Endodermal cell (in vitro differentiated cells): ENCODE measurements around the gene KIAA1671. TPM values are rescaled to one million over a fixed set of nuclear protein-coding genes. Genes with fewer than 3 reads are reported as not detected.
"Not testable (repeated sequence)": the region's sequence is repeated elsewhere in the genome, so short reads cannot be mapped to it uniquely, and the experiment has no call there.

ENCODE experiments used
- DNase-seq: peaks from one replicate; pipeline ENCODE4 v3.0.0-alpha.2; 2017
- H3K27ac ChIP-seq: 2 replicates; pipeline ENCODE4 v1.5.1; 2013; ENCODE audit warnings: mild to moderate bottlenecking, low read depth, low read length, moderate library complexity
- H3K27me3 ChIP-seq: 2 replicates; pipeline ENCODE4 v1.6.1; 2013; ENCODE audit warnings: mild to moderate bottlenecking, low read length, moderate library complexity; ENCODE audit not compliant: insufficient read depth, control insufficient read depth, poor library complexity, severe bottlenecking
- H3K36me3 ChIP-seq: 2 replicates; pipeline ENCODE4 v1.7.0; 2013; ENCODE audit warnings: mild to moderate bottlenecking, low read length, moderate library complexity; ENCODE audit not compliant: control insufficient read depth, insufficient read depth
- H3K4me1 ChIP-seq: one replicate; pipeline ENCODE4 v1.7.0; 2013; ENCODE audit warnings: low read length; ENCODE audit not compliant: control insufficient read depth, insufficient read depth
- H3K4me3 ChIP-seq: 2 replicates; pipeline ENCODE4 v1.5.1; 2013; ENCODE audit warnings: mild to moderate bottlenecking, low read length, moderate library complexity
- H3K9ac ChIP-seq: 2 replicates; pipeline ENCODE4 v1.6.1; 2013; ENCODE audit warnings: mild to moderate bottlenecking, low read length, moderate library complexity; ENCODE audit not compliant: poor library complexity, severe bottlenecking; ENCODE audit errors: extremely low read depth
- H3K9me3 ChIP-seq: 2 replicates; pipeline ENCODE4 v1.6.1; 2013; ENCODE audit warnings: mild to moderate bottlenecking, low read length, moderate library complexity; ENCODE audit not compliant: control insufficient read depth
- H3K27ac Mint-ChIP-seq: 2 replicates; pipeline ENCODE4 v1.8.0; 2020; ENCODE audit warnings: mixed read lengths
- H3K27me3 Mint-ChIP-seq: 2 replicates; pipeline ENCODE4 v1.8.0; 2021; ENCODE audit warnings: mild to moderate bottlenecking, mixed read lengths; ENCODE audit not compliant: insufficient read depth
- H3K36me3 Mint-ChIP-seq: 2 replicates; pipeline ENCODE4 v1.8.0; 2020; ENCODE audit warnings: low read depth, mixed read lengths
- H3K4me1 Mint-ChIP-seq: 2 replicates; pipeline ENCODE4 v1.8.0; 2020; ENCODE audit warnings: mixed read lengths
- H3K4me3 Mint-ChIP-seq: 2 replicates; pipeline ENCODE4 v1.8.0; 2020; ENCODE audit warnings: mild to moderate bottlenecking, moderate library complexity, mixed read lengths
- H3K9me3 Mint-ChIP-seq: 2 replicates; pipeline ENCODE4 v1.8.0; 2020; ENCODE audit warnings: mild to moderate bottlenecking, mixed read lengths
- CTCF ChIP-seq: fragments of 200-600 bp; sonication (generic); conservative IDR thresholded peaks from 2 replicates; pipeline ENCODE4 v1.5.0; 2021; ENCODE audit warnings: antibody characterized with exemption, mild to moderate bottlenecking
- WGBS, 2 experiments: methylation state at CpG; one replicate each; pipeline versions ENCODE4 v1.1.5 to v1.1.7; 2013; ENCODE audit warnings: missing lambda C conversion rate in 2 of 2, mixed read lengths in 1 of 2; ENCODE audit not compliant: insufficient coverage in 1 of 2, insufficient read length in 1 of 2; 5-methylcytosine and 5-hydroxymethylcytosine counted together
- total RNA-seq, 2 donors: library from RNA; stranded (reverse); fragmentation: NEBNext Ultra II Directional in 1 of 2; extraction: Animal tissue kit (Norgen Biotek cat#: 25700) in 1 of 2; gene quantifications; 2 replicates in 1 of 2; 3 replicates in 1 of 2; pipeline ENCODE4 v1.2.1, GENCODE V29; 2021

KIAA1671 gene
- total RNA-seq, 2 donors from 2014 or later: 38.8 to 43.7 TPM

- not testable (repeated sequence) for H3K27me3 ChIP-seq, H3K27ac ChIP-seq, H3K4me1 Mint-ChIP-seq, H3K9me3 Mint-ChIP-seq, H3K4me3 Mint-ChIP-seq, H3K4me3 ChIP-seq, H3K9me3 ChIP-seq, H3K27ac Mint-ChIP-seq, H3K4me1 ChIP-seq, H3K27me3 Mint-ChIP-seq, H3K9ac ChIP-seq
- H3K36me3 Mint-ChIP-seq: peaks cover 59% of the 10 kb centered on the region
- WGBS, 2 experiments: 94 to 97% methylated on average over 33 to 45 of the region's 63 CpGs
- peak; percentile 76 for TF ChIP-seq CTCF
- peaks cover 51% of the 10 kb centered on the region for H3K36me3 ChIP-seq
- DNase-seq: peak; percentile 86
Measured at GRCh38 chr22:25178869-25179631, 226.5 kb downstream of the KIAA1671 start.

GRCh38 chr22:25182131-25183110, 229.9 kb downstream of the KIAA1671 start:
- Histone ChIP-seq H3K4me1 (no peaks in the 10 kb centered on the region), H3K9me3 (no peaks in the 10 kb centered on the region), H3K27ac (no peak overlapping the region), H3K4me3 (no peak overlapping the region), H3K9ac (no peak overlapping the region), H3K27me3 (no peaks in the 10 kb centered on the region), H3K36me3 (peaks cover 35% of the 10 kb centered on the region)
- H3K36me3 Mint-ChIP-seq: peaks cover 50% of the 10 kb centered on the region
- no peak for TF ChIP-seq CTCF
- H3K4me3 Mint-ChIP-seq: no peak overlapping the region
- no peak for DNase-seq
- no peaks in the 10 kb centered on the region for H3K27me3 Mint-ChIP-seq
- H3K4me1 Mint-ChIP-seq: no peaks in the 10 kb centered on the region
- no peak overlapping the region for H3K27ac Mint-ChIP-seq
- WGBS, 2 experiments: 89 to 91% methylated on average over 6 to 9 of the region's 10 CpGs
- H3K9me3 Mint-ChIP-seq: peaks cover 6% of the 10 kb centered on the region

GRCh38 chr22:25183949-25184619, 231.6 kb downstream of the KIAA1671 start:
- Histone ChIP-seq H3K9ac (no peak overlapping the region), H3K36me3 (peaks cover 34% of the 10 kb centered on the region), H3K4me3 (no peak overlapping the region), H3K27me3 (no peaks in the 10 kb centered on the region), H3K27ac (no peak overlapping the region), H3K4me1 (no peaks in the 10 kb centered on the region), H3K9me3 (no peaks in the 10 kb centered on the region)
- no peaks in the 10 kb centered on the region for H3K4me1 Mint-ChIP-seq
- no peak for TF ChIP-seq CTCF
- H3K4me3 Mint-ChIP-seq: no peak overlapping the region
- peaks cover 63% of the 10 kb centered on the region for H3K36me3 Mint-ChIP-seq
- peaks cover 9% of the 10 kb centered on the region for H3K9me3 Mint-ChIP-seq
- no peaks in the 10 kb centered on the region for H3K27me3 Mint-ChIP-seq
- DNase-seq: no peak
- 91 to 94% methylated on average over 8 to 12 of the region's 12 CpGs for WGBS, 2 experiments
- H3K27ac Mint-ChIP-seq: no peak overlapping the region
